ENCODE results near the gene DDX10. TPM values are rescaled to one million over a fixed set of nuclear protein-coding genes. Genes with fewer than 3 reads are reported as not detected.

DDX10 gene
- total RNA-seq, 1 experiment from 2014 or later, result 48.3 TPM

DNA sequence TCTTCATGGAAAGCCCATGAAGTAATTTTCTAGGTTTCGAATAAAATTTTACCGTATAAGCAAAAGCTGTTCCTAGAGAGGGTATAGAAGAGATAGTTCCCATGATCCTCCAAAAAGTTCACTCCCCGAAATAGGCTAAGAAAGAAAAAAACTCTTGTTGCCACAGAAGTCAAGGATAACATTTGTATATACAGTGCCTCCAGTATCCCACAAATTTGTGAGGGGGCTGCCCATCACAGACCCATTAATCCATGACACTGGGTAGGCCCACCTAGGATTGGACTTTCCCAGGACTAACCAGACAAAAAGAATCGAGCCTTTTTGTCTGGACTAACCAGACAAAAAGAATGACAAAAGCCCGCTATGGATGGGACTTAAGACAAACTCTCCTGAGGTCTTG lies 233.0 kb downstream of the DDX10 start:
- no peak overlapping the region for H3K56ac ChIP-seq (ENCODE audit: insufficient read length, low read depth, low read length)
- no peak overlapping the region for H2AK5ac ChIP-seq (ENCODE audit: insufficient read length, low read length)
- no peak overlapping the region for H3K4me2 ChIP-seq (ENCODE audit: insufficient read depth, insufficient read length, low read length)
- no peak overlapping the region for H3K18ac ChIP-seq (ENCODE audit: insufficient read length, low read depth, low read length)
- no peak overlapping the region for H2AFZ ChIP-seq (ENCODE audit: low read length)
- Mint-ChIP-seq H3K9me3 (peaks cover 10 to 12% of the 10 kb centered on the region in 2 experiments; a peak in 4 of 5 replicates), H3K27ac (no peak overlapping the region; a peak in 1 of 7 replicates), H3K4me1 (peaks cover 5 to 22% of the 10 kb centered on the region in 2 experiments; a peak in 3 of 4 replicates), H3K4me3 (no peak overlapping the region), H3K27me3 (ENCODE audit: low read depth) (no peaks in the 10 kb centered on the region), H3K36me3 (ENCODE audit: insufficient read depth in 1 of 3, low read depth in 3 of 3) (peaks cover 10 to 24% (median 13%) of the 10 kb centered on the region in 3 experiments)
- no peak overlapping the region for H4K8ac ChIP-seq (replicated peaks; ENCODE audit: insufficient read length, low read depth, low read length)
- WGBS (ENCODE audit: extremely low coverage, insufficient read length, low lambda C conversion rate), result no CpG with 5 or more reads among the region's 5 CpGs
- H4K20me1 ChIP-seq (ENCODE audit: control insufficient read depth, insufficient read depth, insufficient read length), result no peaks in the 10 kb centered on the region
- no peak overlapping the region for H2BK20ac ChIP-seq (ENCODE audit: low read depth, low read length, poor library complexity, severe bottlenecking)
- no peak for DNase-seq
- H2BK12ac ChIP-seq (ENCODE audit: insufficient read length, low read depth, low read length), result no peak overlapping the region
- no peaks in the 10 kb centered on the region for H3K27me3 ChIP-seq (ENCODE audit: insufficient read depth, low read length)
- H2BK15ac ChIP-seq (ENCODE audit: low read depth, low read length), result no peak overlapping the region
- TF ChIP-seq CTCF (conservative IDR thresholded peaks at IDR 0.05), result no peak
- no peak overlapping the region for H3K9ac ChIP-seq (ENCODE audit: extremely low read depth, insufficient read length, low read length)
- H3K27ac ChIP-seq (ENCODE audit: insufficient read length, low read depth, low read length), result no peak overlapping the region
- H3K23ac ChIP-seq (ENCODE audit: insufficient read length, low read depth, low read length), result no peak overlapping the region
- no peaks in the 10 kb centered on the region for H3K79me1 ChIP-seq (ENCODE audit: insufficient read depth, low read depth, low read length, poor library complexity, severe bottlenecking)
- no peaks in the 10 kb centered on the region for H3K79me2 ChIP-seq (ENCODE audit: insufficient read depth, low read length)
- H4K91ac ChIP-seq (ENCODE audit: insufficient read length, low read depth, low read length), result no peak overlapping the region
- no peak overlapping the region for H2BK5ac ChIP-seq (ENCODE audit: insufficient read length, low read length)
- no peak overlapping the region for H2BK120ac ChIP-seq (ENCODE audit: low read depth, low read length, poor library complexity, severe bottlenecking)
- no peaks in the 10 kb centered on the region for H3K9me3 ChIP-seq (ENCODE audit: control insufficient read depth, low read depth, low read length)
- H3K4ac ChIP-seq (ENCODE audit: low read depth, low read length), result no peak overlapping the region
- H4K5ac ChIP-seq (ENCODE audit: insufficient read length, low read depth, low read length), result no peak overlapping the region
- no peaks in the 10 kb centered on the region; the same call in 1 of the 2 replicates for H3K4me1 ChIP-seq (ENCODE audit: insufficient read depth, low read length)
- H3K23me2 ChIP-seq (ENCODE audit: insufficient read length, low read depth, low read length, poor library complexity, severe bottlenecking), result no peaks in the 10 kb centered on the region
- H3T11ph ChIP-seq (ENCODE audit: low read length), result no peak overlapping the region
- H3K14ac ChIP-seq (ENCODE audit: insufficient read depth, low read length), result no peak overlapping the region
